Measurements from ENCODE around the gene C1RL. TPM values are rescaled to one million over a fixed set of nuclear protein-coding genes. Genes with fewer than 3 reads are reported as not detected.
A peak's percentile ranks its signal among the peaks of the same experiment; 100 is the strongest.
"Not testable (repeated sequence)": the region's sequence is repeated elsewhere in the genome, so short reads cannot be mapped to it uniquely, and the experiment has no call there.

The C1RL gene
- total RNA-seq, 1 experiment from 2014 or later, result 22.4 TPM

GRCh38 chr12:7121324-7121723, 12.3 kb upstream of the C1RL start:
- no peak for DNase-seq (ENCODE audit: low read depth)
- in situ Hi-C loops (cut with HindIII; ENCODE audit: low pct_unique_long_range_greater_than_20kb, low sequenced_read_pairs), result no loop called here

GRCh38 chr12:7120166-7120565, 11.2 kb upstream of the C1RL start:
- in situ Hi-C loops (cut with HindIII; ENCODE audit: low pct_unique_long_range_greater_than_20kb, low sequenced_read_pairs), result no loop called here
- no peak for DNase-seq (ENCODE audit: low read depth)

- DNase-seq (ENCODE audit: low read depth), result no peak
- in situ Hi-C loops (cut with HindIII; ENCODE audit: low pct_unique_long_range_greater_than_20kb, low sequenced_read_pairs), result no loop called here
These were observed 9.9 kb upstream of the C1RL start for GRCh38 chr12:7118881-7119280.

GRCh38 chr12:7117670-7118069, 8.7 kb upstream of the C1RL start:
- DNase-seq (ENCODE audit: low read depth), result no peak
- in situ Hi-C loops (cut with HindIII; ENCODE audit: low pct_unique_long_range_greater_than_20kb, low sequenced_read_pairs), result no loop called here

GRCh38 chr12:7116916-7117315, 7.9 kb upstream of the C1RL start:
- DNase-seq (ENCODE audit: low read depth), result no peak
- in situ Hi-C loops (cut with HindIII; ENCODE audit: low pct_unique_long_range_greater_than_20kb, low sequenced_read_pairs), result no loop called here

- in situ Hi-C loops (cut with HindIII; ENCODE audit: low pct_unique_long_range_greater_than_20kb, low sequenced_read_pairs), result no loop called here
- DNase-seq (ENCODE audit: low read depth), result no peak
These were observed 7.2 kb upstream of the C1RL start for GRCh38 chr12:7116196-7116595.

- DNase-seq (ENCODE audit: low read depth), result no peak
- in situ Hi-C loops (cut with HindIII; ENCODE audit: low pct_unique_long_range_greater_than_20kb, low sequenced_read_pairs), result no loop called here
These were observed 5.8 kb upstream of the C1RL start for GRCh38 chr12:7114851-7115250.

- in situ Hi-C loops (cut with HindIII; ENCODE audit: low pct_unique_long_range_greater_than_20kb, low sequenced_read_pairs), result no loop called here
- no peak for DNase-seq (ENCODE audit: low read depth)
These were observed 5.0 kb upstream of the C1RL start for GRCh38 chr12:7114008-7114407.

- DNase-seq (ENCODE audit: low read depth), result peak; percentile 26
- in situ Hi-C loops (cut with HindIII; ENCODE audit: low pct_unique_long_range_greater_than_20kb, low sequenced_read_pairs), result no loop called here
These were observed 4.4 kb upstream of the C1RL start for GRCh38 chr12:7113389-7113871.

- in situ Hi-C loops (cut with HindIII; ENCODE audit: low pct_unique_long_range_greater_than_20kb, low sequenced_read_pairs), result no loop called here
- DNase-seq (ENCODE audit: low read depth), result no peak
These were observed 3.0 kb upstream of the C1RL start for GRCh38 chr12:7112041-7112440.

- in situ Hi-C loops (cut with HindIII; ENCODE audit: low pct_unique_long_range_greater_than_20kb, low sequenced_read_pairs), result no loop called here
- no peak for DNase-seq (ENCODE audit: low read depth)
These were observed 1.6 kb upstream of the C1RL start for GRCh38 chr12:7110661-7111060.

GRCh38 chr12:7109572-7109920, 532 bp upstream of the C1RL start:
- DNase-seq (ENCODE audit: low read depth), result no peak
- in situ Hi-C loops (cut with HindIII; ENCODE audit: low pct_unique_long_range_greater_than_20kb, low sequenced_read_pairs), result loop anchor here (10.0 kb wide), 1 partner anchor 105 kb away; no protein-coding TSS in a partner anchor

GRCh38 chr12:7108003-7108795, 815 bp downstream of the C1RL start:
- in situ Hi-C loops (cut with HindIII; ENCODE audit: low pct_unique_long_range_greater_than_20kb, low sequenced_read_pairs), result loop anchor here (10.0 kb wide), 1 partner anchor 103 kb away; no protein-coding TSS in a partner anchor
- peak; percentile 70 for DNase-seq (ENCODE audit: low read depth)

- in situ Hi-C loops (cut with HindIII; ENCODE audit: low pct_unique_long_range_greater_than_20kb, low sequenced_read_pairs), result loop anchor here (10.0 kb wide), 1 partner anchor 103 kb away; no protein-coding TSS in a partner anchor
- no peak for DNase-seq (ENCODE audit: low read depth)
These were observed 1.4 kb downstream of the C1RL start for GRCh38 chr12:7107636-7108002.

- in situ Hi-C loops (cut with HindIII; ENCODE audit: low pct_unique_long_range_greater_than_20kb, low sequenced_read_pairs), result loop anchor here (10.0 kb wide), 1 partner anchor 102 kb away; no protein-coding TSS in a partner anchor
- DNase-seq (ENCODE audit: low read depth), result not testable (repeated sequence)
These were observed 1.8 kb downstream of the C1RL start for GRCh38 chr12:7107181-7107580.

GRCh38 chr12:7106082-7106481, 2.9 kb downstream of the C1RL start:
- DNase-seq (ENCODE audit: low read depth), result no peak
- in situ Hi-C loops (cut with HindIII; ENCODE audit: low pct_unique_long_range_greater_than_20kb, low sequenced_read_pairs), result loop anchor here (10.0 kb wide), 1 partner anchor 101 kb away; no protein-coding TSS in a partner anchor

- in situ Hi-C loops (cut with HindIII; ENCODE audit: low pct_unique_long_range_greater_than_20kb, low sequenced_read_pairs), result loop anchor here (10.0 kb wide), 1 partner anchor 99 kb away; no protein-coding TSS in a partner anchor
- no peak for DNase-seq (ENCODE audit: low read depth)
These were observed 5.0 kb downstream of the C1RL start for GRCh38 chr12:7103837-7104584.

- in situ Hi-C loops (cut with HindIII; ENCODE audit: low pct_unique_long_range_greater_than_20kb, low sequenced_read_pairs), result loop anchor here (10.0 kb wide), 1 partner anchor 98 kb away; no protein-coding TSS in a partner anchor
- no peak for DNase-seq (ENCODE audit: low read depth)
These were observed 6.4 kb downstream of the C1RL start for GRCh38 chr12:7102582-7102981.

- in situ Hi-C loops (cut with HindIII; ENCODE audit: low pct_unique_long_range_greater_than_20kb, low sequenced_read_pairs), result loop anchor here (10.0 kb wide), 1 partner anchor 97 kb away; no protein-coding TSS in a partner anchor
- no peak for DNase-seq (ENCODE audit: low read depth)
These were observed 7.3 kb downstream of the C1RL start for GRCh38 chr12:7101694-7102131.

All from Caki2 (cell line).